ENCODE measurements around the gene LRP4. TPM values are rescaled to one million over a fixed set of nuclear protein-coding genes. Genes with fewer than 3 reads are reported as not detected.

Gene LRP4
- polyA plus RNA-seq, 3 donors: not detected

GRCh38 chr11:46914910-46915309 is 3.4 kb downstream of the LRP4 start:
- peak overlapping the region in 1 of 2 donors; percentile 93 for H3K4me3 Mint-ChIP-seq

GRCh38 chr11:46914363-46914762 is 4.0 kb downstream of the LRP4 start:
- peaks cover 0 to 17% (median 10%) of the 10 kb centered on the region in 7 donors for H3K9me3 Mint-ChIP-seq
- peaks cover 28% of the 10 kb centered on the region for H3K4me1 Mint-ChIP-seq
- intact Hi-C loops (cut with micrococcal nuclease): no loop called here
- no peaks in the 10 kb centered on the region for H3K79me2 ChIP-seq (ENCODE audit: insufficient read depth, low read length)
- no peak for TF ChIP-seq CTCF (IDR thresholded peaks at IDR 0.05)
- H2AFZ ChIP-seq (ENCODE audit: insufficient read depth, low read depth, low read length, poor library complexity, severe bottlenecking): no peak overlapping the region
- DNase-seq: no peak
- no peaks in the 10 kb centered on the region for H3K36me3 ChIP-seq (replicated peaks in 1 of 2; ENCODE audit: control insufficient read depth in 1 of 2, insufficient read depth in 2 of 2, low read length in 2 of 2)
- no peak overlapping the region for H3K9ac ChIP-seq (ENCODE audit: insufficient read depth, low read length, poor library complexity, severe bottlenecking)
- no peak overlapping the region for H3K27ac ChIP-seq (ENCODE audit: low read depth in 1 of 2, low read length in 2 of 2)
- no peaks in the 10 kb centered on the region for H4K20me1 ChIP-seq (ENCODE audit: insufficient read depth, low read length)
- H3K9me3 ChIP-seq (replicated peaks in 1 of 2; ENCODE audit: control insufficient read depth in 1 of 2, insufficient read depth in 1 of 2, low read length in 2 of 2): peaks cover 0 to 16% of the 10 kb centered on the region in 2 donors
- no peak overlapping the region for H3K27ac Mint-ChIP-seq
- no peak overlapping the region for H3K4me3 Mint-ChIP-seq
- peaks cover 22 to 28% of the 10 kb centered on the region in 2 donors for H3K4me1 ChIP-seq (ENCODE audit: control insufficient read depth in 1 of 2, insufficient read depth in 2 of 2, low read length in 2 of 2)
- WGBS (ENCODE audit: insufficient coverage): 87% methylated on average over 3 of the region's 5 CpGs
- H3K36me3 Mint-ChIP-seq: peaks cover 6 to 12% of the 10 kb centered on the region in 2 donors
- H3K27me3 ChIP-seq (ENCODE audit: control insufficient read depth in 2 of 2, insufficient read depth in 2 of 2, low read length in 2 of 2): peaks cover 49 to 66% of the 10 kb centered on the region in 2 donors
- peaks cover 56 to 72% (median 64%) of the 10 kb centered on the region in 3 donors for H3K27me3 Mint-ChIP-seq (ENCODE audit: low read depth in 3 of 3)
- no peak overlapping the region for H3K4me3 ChIP-seq (replicated peaks in 1 of 3; ENCODE audit: low read depth in 2 of 3, low read length in 3 of 3)
- H3K4me2 ChIP-seq (replicated peaks; ENCODE audit: extremely low read depth, low read length, poor library complexity, severe bottlenecking): no peak overlapping the region

More at GRCh38 chr11:46914910-46915309, 3.4 kb downstream of the LRP4 start:
- peaks cover 0 to 17% (median 10%) of the 10 kb centered on the region in 7 donors for H3K9me3 Mint-ChIP-seq
- Histone ChIP-seq H3K36me3 (replicated peaks in 1 of 2; ENCODE audit: control insufficient read depth in 1 of 2, insufficient read depth in 2 of 2, low read length in 2 of 2) (no peaks in the 10 kb centered on the region), H3K27ac (ENCODE audit: low read depth in 1 of 2, low read length in 2 of 2) (no peak overlapping the region), H3K9ac (ENCODE audit: insufficient read depth, low read length, poor library complexity, severe bottlenecking) (no peak overlapping the region), H2AFZ (ENCODE audit: insufficient read depth, low read depth, low read length, poor library complexity, severe bottlenecking) (no peak overlapping the region), H3K4me3 (replicated peaks in 1 of 3; ENCODE audit: low read depth in 2 of 3, low read length in 3 of 3) (no peak overlapping the region), H3K4me2 (replicated peaks; ENCODE audit: extremely low read depth, low read length, poor library complexity, severe bottlenecking) (no peak overlapping the region), H3K79me2 (ENCODE audit: insufficient read depth, low read length) (no peaks in the 10 kb centered on the region), H4K20me1 (ENCODE audit: insufficient read depth, low read length) (no peaks in the 10 kb centered on the region), H3K27me3 (ENCODE audit: control insufficient read depth in 2 of 2, insufficient read depth in 2 of 2, low read length in 2 of 2) (peaks cover 53 to 72% of the 10 kb centered on the region in 2 donors), H3K4me1 (ENCODE audit: control insufficient read depth in 1 of 2, insufficient read depth in 2 of 2, low read length in 2 of 2) (peaks cover 22 to 28% of the 10 kb centered on the region in 2 donors), H3K9me3 (replicated peaks in 1 of 2; ENCODE audit: control insufficient read depth in 1 of 2, insufficient read depth in 1 of 2, low read length in 2 of 2) (peaks cover 0 to 16% of the 10 kb centered on the region in 2 donors)
- peaks cover 6 to 15% of the 10 kb centered on the region in 2 donors for H3K36me3 Mint-ChIP-seq
- H3K27ac Mint-ChIP-seq: no peak overlapping the region
- intact Hi-C loops (cut with micrococcal nuclease): no loop called here
- DNase-seq: no peak
- peaks cover 62 to 77% (median 68%) of the 10 kb centered on the region in 3 donors for H3K27me3 Mint-ChIP-seq (ENCODE audit: low read depth in 3 of 3)
- peaks cover 34% of the 10 kb centered on the region for H3K4me1 Mint-ChIP-seq
- 62% methylated on average over 7 of the region's 7 CpGs for WGBS (ENCODE audit: insufficient coverage)
- TF ChIP-seq CTCF (IDR thresholded peaks at IDR 0.05): no peak

All from CD14-positive monocyte (primary cell).